Peyer's patch (tissue), 4 donors: ENCODE measurements around the gene FGFR2.

Experiments
- POLR2A ChIP-seq, 2 donors: fragments of 450-650 bp; IDR thresholded peaks; one replicate each; pipeline ENCODE4 v1.5.1; 2017; ENCODE audit warnings: antibody characterized with exemption in 2 of 2, mild to moderate bottlenecking in 2 of 2, moderate library complexity in 2 of 2
- TF ChIP-seq, protein P1 (sequence below), 6 experiments: fragments of 450-650 bp in 4 of 6; fragments of 200-600 bp in 2 of 6; sonication (generic) in 1 of 6; IDR thresholded peaks; one replicate each; pipeline ENCODE4 v1.5.1; 2017 to 2019; ENCODE audit warnings: antibody characterized with exemption in 6 of 6, mild to moderate bottlenecking in 3 of 6, moderate library complexity in 1 of 6

DNA sequence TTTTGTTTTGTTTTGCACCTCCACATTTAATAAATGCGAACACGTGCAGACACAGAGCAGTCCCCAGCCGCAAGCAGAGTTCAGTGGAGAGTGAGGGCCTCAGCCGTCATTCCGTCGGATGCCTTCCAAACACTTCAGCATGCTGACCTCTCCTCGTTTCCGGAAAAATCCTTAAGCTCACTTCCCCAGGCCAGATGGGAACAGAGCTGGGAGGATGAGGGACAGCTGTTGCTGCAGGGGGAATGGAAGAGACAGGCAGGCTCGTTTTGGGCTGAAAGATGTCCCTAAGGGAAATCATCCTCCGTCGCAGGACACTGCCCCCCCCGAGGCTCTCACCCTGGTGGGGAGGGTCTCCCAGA lies 17.2 kb upstream of the FGFR2 start:
- TF ChIP-seq, protein P1, sequence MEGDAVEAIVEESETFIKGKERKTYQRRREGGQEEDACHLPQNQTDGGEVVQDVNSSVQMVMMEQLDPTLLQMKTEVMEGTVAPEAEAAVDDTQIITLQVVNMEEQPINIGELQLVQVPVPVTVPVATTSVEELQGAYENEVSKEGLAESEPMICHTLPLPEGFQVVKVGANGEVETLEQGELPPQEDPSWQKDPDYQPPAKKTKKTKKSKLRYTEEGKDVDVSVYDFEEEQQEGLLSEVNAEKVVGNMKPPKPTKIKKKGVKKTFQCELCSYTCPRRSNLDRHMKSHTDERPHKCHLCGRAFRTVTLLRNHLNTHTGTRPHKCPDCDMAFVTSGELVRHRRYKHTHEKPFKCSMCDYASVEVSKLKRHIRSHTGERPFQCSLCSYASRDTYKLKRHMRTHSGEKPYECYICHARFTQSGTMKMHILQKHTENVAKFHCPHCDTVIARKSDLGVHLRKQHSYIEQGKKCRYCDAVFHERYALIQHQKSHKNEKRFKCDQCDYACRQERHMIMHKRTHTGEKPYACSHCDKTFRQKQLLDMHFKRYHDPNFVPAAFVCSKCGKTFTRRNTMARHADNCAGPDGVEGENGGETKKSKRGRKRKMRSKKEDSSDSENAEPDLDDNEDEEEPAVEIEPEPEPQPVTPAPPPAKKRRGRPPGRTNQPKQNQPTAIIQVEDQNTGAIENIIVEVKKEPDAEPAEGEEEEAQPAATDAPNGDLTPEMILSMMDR (IDR thresholded peaks at IDR 0.05) = no peak
- no peak for TF ChIP-seq POLR2A (IDR thresholded peaks at IDR 0.05)
